Measurements from ENCODE around the gene GPC6. TPM values are rescaled to one million over a fixed set of nuclear protein-coding genes. Genes with fewer than 3 reads are reported as not detected.

The GPC6 gene
- total RNA-seq, 2 experiments from 2014 or later: not detected

- Histone ChIP-seq H3K4me3 (ENCODE audit: low read depth, low read length, poor library complexity, severe bottlenecking) (no peak overlapping the region), H3K9me3 (ENCODE audit: low read length) (no peaks in the 10 kb centered on the region), H3K36me3 (ENCODE audit: insufficient read depth, low read length) (no peaks in the 10 kb centered on the region), H3K4me1 (ENCODE audit: insufficient read depth, low read length, poor library complexity, severe bottlenecking) (no peaks in the 10 kb centered on the region), H3K9me2 (ENCODE audit: insufficient read depth, low read length) (no peaks in the 10 kb centered on the region), H3K4me2 (ENCODE audit: low read length) (no peak overlapping the region), H3K27ac (ENCODE audit: low read depth, low read length, poor library complexity, severe bottlenecking) (no peak overlapping the region), H3K79me2 (ENCODE audit: insufficient read depth, low read depth, low read length) (no peaks in the 10 kb centered on the region), H2AFZ (ENCODE audit: low read length) (no peak overlapping the region), H4K20me1 (ENCODE audit: insufficient read depth, low read length) (no peaks in the 10 kb centered on the region)
- intact Hi-C loops (cut with micrococcal nuclease; ENCODE audit: unreplicated experiment): no loop called here
- POLR2A ChIA-PET: no interaction called here
- TF ChIP-seq EZH2phosphoT487 (IDR thresholded peaks at IDR 0.05; ENCODE audit: borderline replicate concordance, low read depth, low read length) (no peak), CTCF (conservative IDR thresholded peaks at IDR 0.05; ENCODE audit: low read length) (no peak)
- no TSS peak for BruUV-seq (replicated peaks)
- CTCF ChIA-PET (ENCODE audit: unreplicated experiment): no interaction called here
- no peak for DNase-seq (ENCODE audit: low spot score)
Observed at GRCh38 chr13:93862259-93862658, 635.7 kb downstream of the GPC6 start.

GRCh38 chr13:93865235-93865634, 638.6 kb downstream of the GPC6 start:
- Histone ChIP-seq H3K79me2 (ENCODE audit: insufficient read depth, low read depth, low read length) (no peaks in the 10 kb centered on the region), H4K20me1 (ENCODE audit: insufficient read depth, low read length) (no peaks in the 10 kb centered on the region), H3K4me1 (ENCODE audit: insufficient read depth, low read length, poor library complexity, severe bottlenecking) (no peaks in the 10 kb centered on the region), H3K27ac (ENCODE audit: low read depth, low read length, poor library complexity, severe bottlenecking) (no peak overlapping the region), H3K4me2 (ENCODE audit: low read length) (no peak overlapping the region), H3K4me3 (ENCODE audit: low read depth, low read length, poor library complexity, severe bottlenecking) (no peak overlapping the region), H3K9me3 (ENCODE audit: low read length) (no peaks in the 10 kb centered on the region), H3K36me3 (ENCODE audit: insufficient read depth, low read length) (no peaks in the 10 kb centered on the region), H2AFZ (ENCODE audit: low read length) (no peak overlapping the region), H3K9me2 (ENCODE audit: insufficient read depth, low read length) (no peaks in the 10 kb centered on the region)
- no peak for TF ChIP-seq CTCF (conservative IDR thresholded peaks at IDR 0.05; ENCODE audit: low read length)
- no peak for TF ChIP-seq EZH2phosphoT487 (IDR thresholded peaks at IDR 0.05; ENCODE audit: borderline replicate concordance, low read depth, low read length)
- BruUV-seq (replicated peaks): no TSS peak
- no peak for DNase-seq (ENCODE audit: low spot score)
- intact Hi-C loops (cut with micrococcal nuclease; ENCODE audit: unreplicated experiment): no loop called here
- CTCF ChIA-PET (ENCODE audit: unreplicated experiment): no interaction called here
- POLR2A ChIA-PET: no interaction called here

- DNase-seq (ENCODE audit: low spot score): no peak
- POLR2A ChIA-PET: no interaction called here
- H3K27ac ChIP-seq (ENCODE audit: low read depth, low read length, poor library complexity, severe bottlenecking): no peak overlapping the region
- H3K4me3 ChIP-seq (ENCODE audit: low read depth, low read length, poor library complexity, severe bottlenecking): no peak overlapping the region
- CTCF ChIA-PET (ENCODE audit: unreplicated experiment): no interaction called here
- TF ChIP-seq EZH2phosphoT487 (IDR thresholded peaks at IDR 0.05; ENCODE audit: borderline replicate concordance, low read depth, low read length): no peak
- TF ChIP-seq CTCF (conservative IDR thresholded peaks at IDR 0.05; ENCODE audit: low read length): no peak
- no peaks in the 10 kb centered on the region for H3K9me2 ChIP-seq (ENCODE audit: insufficient read depth, low read length)
- no peaks in the 10 kb centered on the region for H4K20me1 ChIP-seq (ENCODE audit: insufficient read depth, low read length)
- no peaks in the 10 kb centered on the region for H3K4me1 ChIP-seq (ENCODE audit: insufficient read depth, low read length, poor library complexity, severe bottlenecking)
- H3K4me2 ChIP-seq (ENCODE audit: low read length): no peak overlapping the region
- no peaks in the 10 kb centered on the region for H3K36me3 ChIP-seq (ENCODE audit: insufficient read depth, low read length)
- intact Hi-C loops (cut with micrococcal nuclease; ENCODE audit: unreplicated experiment): no loop called here
- no TSS peak for BruUV-seq (replicated peaks)
- H2AFZ ChIP-seq (ENCODE audit: low read length): no peak overlapping the region
- no peaks in the 10 kb centered on the region for H3K9me3 ChIP-seq (ENCODE audit: low read length)
- H3K79me2 ChIP-seq (ENCODE audit: insufficient read depth, low read depth, low read length): no peaks in the 10 kb centered on the region
Observed at GRCh38 chr13:93867481-93867880, 640.9 kb downstream of the GPC6 start.

Data from OCI-LY7 (cell line).